GM19463 (cell line): ENCODE data around the gene TOR1AIP1.
"Not testable (repeated sequence)": the region's sequence is repeated elsewhere in the genome, so short reads cannot be mapped to it uniquely, and the experiment has no call there.

ENCODE experiments used
- ATAC-seq: cut with Tn5 transposase; IDR thresholded peaks from one replicate; pipeline ENCODE4 v1.9.1; 2021; ENCODE audit warnings: mild to moderate bottlenecking, moderate library complexity; ENCODE audit not compliant: unreplicated experiment

The TOR1AIP1 gene

DNA sequence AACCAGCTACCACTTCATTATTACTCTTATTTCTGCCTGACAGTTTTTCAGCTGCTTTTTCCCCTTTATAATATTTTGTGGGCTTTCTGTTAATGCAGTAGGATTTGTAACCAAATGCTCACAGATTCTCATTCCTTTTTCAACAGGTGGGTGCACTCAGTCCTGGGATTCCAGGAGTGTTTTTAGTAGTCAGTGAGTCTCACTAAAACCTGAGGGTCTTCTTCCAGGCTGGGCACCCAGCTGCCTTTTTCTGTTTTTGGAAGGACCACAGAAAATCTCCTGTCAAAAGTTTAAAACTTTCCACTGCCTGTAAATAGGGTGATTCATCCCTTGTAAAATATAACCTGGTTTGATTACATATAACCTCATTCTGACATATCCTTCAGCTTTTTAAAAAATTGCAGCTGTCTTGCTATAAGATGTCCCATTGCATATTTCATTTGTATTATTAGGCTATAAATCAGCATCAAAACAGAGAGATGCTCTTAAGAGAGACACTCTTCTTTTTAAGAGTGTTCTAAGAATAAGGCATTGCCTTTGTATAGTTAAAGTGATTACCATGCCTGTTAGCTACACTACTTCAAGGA lies 55.7 kb downstream of the TOR1AIP1 start:
- no peak for ATAC-seq

DNA sequence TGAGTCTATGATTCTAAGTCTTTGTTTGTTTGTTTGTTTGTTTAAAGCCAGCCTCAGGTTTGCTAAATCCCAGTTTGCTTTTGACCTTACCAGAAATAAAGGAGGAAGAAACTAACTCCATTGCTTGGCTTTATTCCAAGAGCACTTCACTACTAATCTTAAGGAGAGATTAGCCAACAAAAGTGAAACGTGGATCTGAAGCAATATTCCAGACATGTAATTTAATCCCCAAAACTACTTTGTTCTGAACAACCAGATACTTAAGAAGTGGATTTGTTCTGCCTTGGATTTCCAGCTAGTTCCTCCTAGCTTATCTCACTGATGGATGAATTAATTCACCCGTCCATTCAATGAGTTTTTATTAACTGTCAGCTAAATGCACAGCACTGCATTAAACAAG lies 56.7 kb downstream of the TOR1AIP1 start:
- ATAC-seq: no peak

DNA sequence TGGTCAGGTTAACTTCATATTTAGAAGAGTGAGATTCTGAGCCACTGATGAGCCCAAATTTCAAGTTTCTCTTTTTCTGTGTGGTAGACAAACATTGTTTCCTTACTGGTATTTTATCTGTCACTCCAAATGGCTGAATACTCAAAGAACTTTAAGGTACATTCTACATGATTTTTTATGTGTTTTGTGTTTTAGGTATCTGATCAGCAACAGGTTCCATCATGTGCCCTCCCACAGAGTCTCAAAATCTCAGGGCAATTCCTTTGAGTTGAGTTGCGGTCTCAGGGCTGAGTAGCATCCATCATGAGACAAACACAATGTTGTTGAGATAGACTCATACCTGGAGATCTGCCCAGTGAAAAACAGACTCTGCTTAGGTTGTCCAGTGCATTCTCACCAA lies 57.9 kb downstream of the TOR1AIP1 start:
- no peak for ATAC-seq

DNA sequence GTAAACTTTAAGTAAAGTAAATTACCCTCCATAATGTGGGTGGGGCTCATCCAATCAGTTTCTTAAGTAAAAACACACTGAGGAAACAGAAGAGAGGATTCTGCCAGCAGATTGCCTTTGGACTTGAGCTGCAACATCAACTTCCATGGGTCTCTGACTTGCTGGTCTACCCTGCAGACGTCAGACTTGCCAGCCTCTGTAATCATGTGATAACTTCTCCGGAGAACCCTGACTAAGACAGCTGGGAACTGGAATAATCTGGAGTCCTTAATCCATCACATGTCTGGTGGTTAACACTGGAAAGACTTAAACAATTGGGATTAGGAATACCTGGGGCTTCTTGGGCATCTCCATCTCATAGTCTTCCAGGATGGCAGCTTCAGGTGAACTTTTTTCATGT lies 59.4 kb downstream of the TOR1AIP1 start:
- no peak for ATAC-seq

DNA sequence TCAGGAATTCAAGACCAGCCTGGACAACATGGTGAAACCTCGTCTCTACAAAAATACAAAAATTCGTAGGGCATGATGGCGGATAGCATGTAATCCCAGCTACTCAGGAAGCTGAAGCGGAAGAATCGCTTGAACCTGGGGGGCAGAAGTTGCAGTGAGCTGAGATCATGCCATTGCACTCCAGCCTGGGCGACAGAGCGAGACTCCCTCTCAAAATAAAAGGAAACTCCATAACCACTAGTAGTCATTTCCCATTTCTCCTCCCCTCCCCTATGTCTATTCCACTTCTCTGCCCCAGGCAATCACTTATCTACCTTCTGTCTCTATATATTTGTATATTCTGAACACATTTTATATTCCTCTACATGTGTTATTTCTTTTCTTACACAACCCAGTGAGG lies 68.6 kb downstream of the TOR1AIP1 start:
- no peak for ATAC-seq

DNA sequence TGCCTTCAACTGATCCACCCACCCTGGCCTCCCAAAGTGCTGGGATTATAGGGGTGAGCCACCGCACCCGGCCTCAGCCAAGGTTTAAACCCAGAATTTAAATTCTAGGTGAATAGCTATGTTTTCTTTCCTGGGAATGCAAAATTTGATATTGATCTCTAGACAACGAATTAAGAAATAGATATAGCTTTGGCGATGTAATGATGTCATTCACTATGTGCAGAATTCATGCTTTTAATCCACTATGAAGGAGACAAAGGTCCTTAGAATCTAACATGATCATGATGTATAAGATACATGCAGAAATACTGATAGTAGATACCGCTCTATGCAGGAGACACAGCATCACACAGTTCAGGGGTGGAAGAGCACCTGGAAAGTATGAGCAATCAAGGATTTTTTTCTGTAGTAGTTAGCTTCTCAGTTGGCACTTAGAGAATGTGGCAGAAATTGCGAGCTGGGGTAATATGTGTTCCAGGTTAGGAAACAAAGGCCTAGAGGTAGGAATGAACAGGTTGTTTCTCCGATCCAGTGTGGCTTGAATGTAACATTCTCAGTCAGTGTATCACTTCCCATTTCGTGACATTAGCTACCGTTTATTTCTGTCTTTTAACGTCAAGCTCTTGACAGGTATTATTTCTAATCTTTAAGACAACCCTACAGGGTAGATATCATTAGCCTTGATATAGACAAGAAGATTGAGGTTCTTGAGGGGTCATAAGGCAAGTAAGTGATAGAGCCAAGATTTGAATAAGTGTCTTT lies 69.5 kb downstream of the TOR1AIP1 start:
- no peak for ATAC-seq

DNA sequence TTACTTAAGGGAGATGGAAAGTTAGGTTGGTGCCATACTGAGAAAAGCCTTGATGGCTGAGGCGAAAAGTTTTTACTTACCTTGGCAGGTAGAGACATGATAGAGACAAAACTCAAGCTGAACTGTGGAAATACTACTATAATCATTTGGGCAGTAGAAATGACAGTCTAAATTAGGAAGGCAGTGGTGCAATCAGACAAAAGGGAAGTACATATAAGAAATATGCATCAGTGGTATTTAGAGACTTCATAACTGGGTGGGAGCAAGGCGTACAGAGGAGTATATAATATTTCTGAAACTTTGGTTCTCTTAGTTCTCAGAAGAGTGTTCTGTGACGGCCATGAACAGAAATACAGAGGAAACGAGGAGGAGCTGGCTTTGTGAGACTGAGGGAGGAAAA lies 70.1 kb downstream of the TOR1AIP1 start:
- no peak for ATAC-seq

DNA sequence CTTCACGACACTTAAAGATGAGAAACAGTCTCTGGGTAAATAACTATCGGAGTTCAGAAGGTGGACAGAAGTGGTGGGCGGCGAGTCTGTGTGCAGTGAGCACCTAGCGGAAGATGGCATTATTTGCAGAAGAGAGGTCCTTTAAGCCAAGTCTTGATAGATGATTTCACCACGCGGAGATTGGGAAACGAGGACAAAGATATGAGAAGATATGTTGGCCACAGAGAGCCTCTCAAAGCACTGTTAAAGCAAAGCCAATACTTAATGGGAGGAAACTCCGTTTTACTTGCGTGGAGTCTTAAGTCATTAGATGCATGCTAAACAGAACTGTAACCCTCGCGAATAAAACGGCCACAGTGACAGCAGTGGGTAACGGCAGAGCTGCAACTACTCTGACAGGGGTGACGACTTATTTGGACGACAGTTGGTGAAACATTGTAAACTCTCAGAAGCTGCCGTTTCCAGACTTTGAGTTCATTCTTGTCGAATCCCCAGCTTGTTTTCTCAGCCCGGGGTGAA lies 71.9 kb downstream of the TOR1AIP1 start:
- no peak for ATAC-seq

DNA sequence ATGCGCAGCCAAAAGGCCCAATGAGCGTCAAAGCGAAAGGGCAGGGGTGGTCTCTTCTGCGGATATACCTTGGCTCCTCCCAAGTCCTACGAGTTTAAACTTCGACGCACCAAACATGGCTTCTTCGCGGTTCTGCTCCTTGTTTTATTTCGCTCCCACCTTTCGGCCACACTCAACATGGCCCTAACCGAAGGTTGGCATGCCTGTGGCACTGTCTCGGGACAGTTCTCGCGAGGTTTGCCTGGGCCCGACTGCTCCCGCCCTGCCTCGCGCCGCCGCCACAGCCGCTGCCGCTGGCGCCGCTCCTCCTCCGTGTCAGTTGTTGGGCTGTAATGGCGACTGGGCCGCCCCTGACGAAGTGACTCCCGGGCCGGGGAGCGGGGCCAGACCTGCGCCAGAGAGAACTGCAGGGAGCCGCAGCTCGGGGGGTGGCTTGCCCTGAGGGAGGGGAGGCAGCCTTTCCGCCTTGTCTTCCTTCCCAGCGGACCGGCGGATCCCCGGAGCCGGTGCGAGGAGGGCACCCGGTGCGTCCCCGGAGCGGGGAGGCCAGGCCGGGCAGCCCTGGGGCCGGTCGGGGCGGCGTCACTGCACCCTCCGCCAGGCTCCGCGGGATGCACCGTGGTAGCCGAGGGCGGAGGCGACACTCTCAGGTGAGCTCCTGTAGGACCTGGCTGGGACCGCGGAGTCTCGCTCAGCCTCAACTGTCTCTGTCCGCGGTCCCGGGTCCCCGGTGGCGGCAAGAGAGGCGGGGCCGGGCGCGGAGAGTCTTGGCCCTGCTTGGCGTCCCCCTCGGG lies 72.6 kb downstream of the TOR1AIP1 start, which contains the start of gene CEP350:
TSS of gene CEP350 (plus strand) at position 318 of the 794 bp plus-strand sequence. CDS start 31,372 bp downstream, outside the sequence.
- ATAC-seq: peak; percentile 93

DNA sequence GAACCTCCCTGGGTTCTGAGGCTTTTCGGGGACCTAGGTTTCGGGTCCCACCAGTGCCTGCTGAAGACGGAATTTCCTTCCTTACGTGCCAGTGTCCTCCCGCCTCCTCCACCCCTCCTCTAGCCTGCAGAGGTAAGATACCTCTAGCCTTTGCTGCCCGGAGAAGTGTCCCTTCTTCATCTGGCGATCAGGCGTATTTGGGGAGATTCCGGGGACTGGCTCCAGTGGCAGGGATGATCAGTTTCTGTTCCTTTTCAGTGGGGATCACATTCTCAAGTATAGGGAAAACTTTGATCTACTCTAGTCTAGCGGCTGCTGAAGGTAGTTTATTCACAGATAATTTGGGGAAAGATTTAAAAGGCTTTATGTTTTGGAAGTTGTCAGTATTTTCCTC lies 73.2 kb downstream of the TOR1AIP1 start:
- peak; percentile 2 for ATAC-seq

DNA sequence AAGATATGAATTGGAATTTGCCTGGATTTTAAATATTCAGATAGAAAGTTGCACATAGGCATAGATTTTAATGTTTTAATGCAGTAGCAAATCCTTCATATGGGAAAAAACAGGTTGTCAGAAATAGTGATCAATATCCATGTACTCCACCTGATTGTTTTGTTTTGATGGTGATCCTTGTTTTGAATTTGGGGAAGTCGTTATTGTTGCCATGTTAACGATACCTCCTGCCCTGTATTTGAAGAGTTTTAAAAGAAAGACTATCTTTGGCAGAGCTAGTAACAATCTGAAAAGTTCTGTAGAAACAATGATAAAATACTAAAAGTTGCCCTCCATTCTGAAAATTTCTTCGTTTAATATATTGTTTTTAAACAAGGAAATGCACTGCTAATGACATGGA lies 73.6 kb downstream of the TOR1AIP1 start:
- ATAC-seq: no peak

DNA sequence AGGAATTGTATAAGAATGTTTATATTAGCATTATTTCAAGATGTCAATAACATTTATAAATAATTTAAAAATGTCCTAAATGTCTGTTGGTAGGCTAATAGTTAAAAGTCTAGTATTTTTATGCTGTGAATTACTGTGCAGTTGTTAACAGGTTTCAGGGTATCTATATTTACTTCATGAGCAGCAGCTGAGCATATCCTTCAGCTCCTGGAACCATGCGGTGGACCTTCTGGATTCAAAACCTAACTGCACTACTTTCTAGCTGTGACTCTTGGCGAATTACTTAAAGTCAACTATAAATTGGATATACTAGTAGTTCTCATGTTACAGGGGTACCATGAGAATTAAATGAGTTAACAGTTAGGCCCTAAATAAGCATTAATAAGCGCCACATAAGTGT lies 76.3 kb downstream of the TOR1AIP1 start:
- ATAC-seq: no peak

DNA sequence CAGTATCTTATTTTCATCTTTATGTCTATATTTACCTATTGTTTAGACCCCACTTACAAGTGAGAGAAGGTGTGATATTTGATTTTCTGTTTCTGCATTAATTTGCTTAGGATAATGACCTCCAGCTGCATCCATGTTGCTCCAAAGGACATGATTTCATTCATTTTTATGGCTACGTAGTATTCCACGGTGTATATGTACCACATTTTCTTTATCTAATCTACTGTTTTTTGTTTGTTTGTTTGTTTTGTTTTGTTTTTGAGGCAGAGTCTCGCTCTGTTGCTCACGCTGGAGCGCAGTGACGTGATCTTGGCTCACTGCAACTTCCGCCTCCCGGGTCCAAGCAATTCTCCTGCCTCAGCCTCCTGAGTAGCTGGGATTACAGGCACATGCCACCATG lies 80.1 kb downstream of the TOR1AIP1 start:
- ATAC-seq: not testable (repeated sequence)

DNA sequence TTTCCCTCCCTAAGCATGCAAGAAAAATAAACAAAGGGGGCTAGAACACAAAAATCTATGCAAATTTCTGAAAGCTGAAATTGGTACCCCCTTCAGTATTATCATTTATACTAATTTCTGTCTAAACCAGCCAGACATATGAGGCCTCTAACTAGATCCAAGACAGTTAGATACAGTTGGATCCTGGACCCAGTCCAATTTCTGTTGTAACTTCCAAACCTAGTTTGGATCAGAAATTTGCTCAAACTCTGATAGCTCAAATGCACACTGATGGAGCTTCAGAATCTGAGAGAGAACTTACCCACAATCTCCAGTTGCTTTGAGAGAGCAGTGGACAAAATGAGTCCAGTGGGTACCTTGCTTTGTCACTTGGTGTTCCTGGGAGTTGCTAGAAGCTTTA lies 84.5 kb downstream of the TOR1AIP1 start:
- no peak for ATAC-seq

DNA sequence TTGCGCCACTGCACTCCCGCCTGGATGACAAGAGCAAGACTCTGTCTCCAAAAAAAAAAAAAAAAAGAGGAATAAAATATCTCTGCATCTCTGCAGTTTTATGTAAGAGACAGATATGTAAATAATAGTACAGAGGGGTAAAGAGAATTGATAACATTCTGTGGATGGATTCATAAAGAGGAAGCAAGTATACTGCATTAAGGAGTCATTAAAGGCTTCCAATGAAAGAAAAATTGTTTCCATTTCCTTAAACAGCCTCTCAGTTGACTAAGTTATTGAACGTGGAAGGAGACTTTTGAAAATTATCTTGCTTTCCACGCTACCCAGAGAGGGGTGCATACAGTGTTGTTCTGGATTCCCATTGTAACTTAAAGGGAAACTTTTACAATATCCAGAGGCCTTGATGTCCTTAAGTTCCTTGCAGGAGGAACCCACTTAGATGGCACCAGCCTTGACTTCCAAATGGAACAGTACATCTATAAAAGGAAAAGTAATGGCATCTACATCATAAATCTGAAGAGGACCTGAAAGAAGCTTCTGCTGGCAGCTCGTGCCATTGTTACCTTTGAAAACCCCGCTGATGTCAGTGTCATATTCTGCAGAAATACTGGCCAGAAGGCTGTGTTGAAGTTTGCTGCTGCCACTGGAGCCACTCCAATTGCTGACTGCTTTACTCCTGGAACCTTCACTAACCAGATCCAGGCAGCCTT lies 86.4 kb downstream of the TOR1AIP1 start:
- ATAC-seq: no peak

DNA sequence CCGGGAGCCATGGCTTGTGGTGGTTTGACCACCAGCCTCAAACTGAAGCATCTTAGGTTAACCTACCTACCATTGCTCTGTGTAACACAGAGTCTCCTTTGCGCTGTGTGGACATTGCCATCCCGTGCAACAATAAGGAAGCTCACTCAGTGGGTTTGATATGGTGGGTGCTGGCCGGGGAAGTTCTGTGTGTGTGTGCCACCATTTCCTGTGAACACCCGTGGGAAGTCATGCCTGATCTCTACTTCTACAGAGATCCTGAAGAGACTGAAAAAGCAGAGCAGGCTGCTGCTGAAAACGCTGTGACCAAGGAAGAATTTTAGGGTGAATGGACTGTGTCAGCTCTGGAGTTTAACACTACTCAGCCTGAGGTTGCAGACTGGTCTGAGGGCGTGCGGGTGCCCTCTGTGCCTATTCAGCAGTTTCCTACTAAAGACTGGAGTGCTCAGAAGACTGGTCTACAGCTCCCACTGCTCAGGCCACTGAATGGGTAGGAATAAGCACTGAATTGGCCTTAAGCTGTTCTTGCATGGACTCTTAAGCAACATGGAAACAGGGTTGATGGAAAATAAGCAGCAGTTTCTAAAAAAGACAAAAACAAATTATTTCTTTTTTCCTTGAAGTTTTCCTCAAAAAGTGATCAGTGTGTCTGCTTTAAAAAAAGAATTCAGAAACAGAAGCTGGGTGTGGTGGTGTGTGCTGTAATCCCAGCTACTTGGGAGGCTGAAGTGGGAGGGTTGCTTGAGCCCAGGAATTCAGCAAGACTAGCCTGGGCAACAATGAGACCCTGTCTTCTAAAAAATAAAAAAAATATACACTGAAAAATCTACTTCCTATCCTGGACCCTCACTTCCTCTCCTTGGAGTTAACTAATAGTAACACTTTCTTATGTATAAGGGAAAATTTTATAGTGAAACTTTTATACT lies 87.2 kb downstream of the TOR1AIP1 start:
- ATAC-seq: no peak
